NB4 (cell line): ENCODE measurements around the gene HK3.

Source experiments
- DNase-seq: peaks from one replicate; pipeline ENCODE4 v3.0.0; 2010; ENCODE audit warnings: low read depth
- H3K4me3 ChIP-seq: one replicate; pipeline ENCODE4 v1.5.1; 2011; ENCODE audit warnings: mild to moderate bottlenecking, low read depth, low read length, moderate library complexity
- MYC ChIP-seq: IDR thresholded peaks from 2 replicates; pipeline ENCODE4 v1.6.1; 2011; ENCODE audit warnings: low read depth, low read length
- POLR2A ChIP-seq: IDR thresholded peaks from 2 replicates; pipeline ENCODE4 v1.6.1; 2011; ENCODE audit warnings: mild to moderate bottlenecking; ENCODE audit not compliant: insufficient read length; ENCODE audit errors: extremely low read depth
- TF ChIP-seq, protein P1 (sequence below): IDR thresholded peaks from one replicate; pipeline ENCODE4 v1.5.1; 2012; ENCODE audit warnings: low read depth, low read length
- TF ChIP-seq, protein P2 (sequence below): IDR thresholded peaks from 2 replicates; pipeline ENCODE4 v1.6.1; 2011; ENCODE audit warnings: low read depth, low read length

The HK3 gene

DNA sequence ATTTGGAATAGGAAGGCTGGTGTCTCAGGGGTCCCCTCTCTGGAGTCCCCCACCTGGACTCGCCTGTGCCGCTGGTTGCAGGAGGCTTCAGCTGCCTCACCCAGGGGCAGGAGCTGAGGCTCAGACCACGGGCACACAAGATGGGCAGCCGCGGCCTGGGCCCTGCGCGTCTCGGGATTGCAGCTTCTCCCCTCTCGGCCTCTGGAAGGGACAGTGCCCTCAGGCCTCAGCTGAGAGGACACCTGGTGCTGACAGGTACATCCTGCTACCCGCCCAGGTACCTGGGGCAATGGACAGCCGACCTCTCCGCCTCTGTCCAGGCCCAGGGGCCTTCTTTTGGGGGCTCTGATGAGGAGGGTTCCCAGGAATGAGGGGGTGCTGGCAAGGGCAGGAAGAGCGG, 50.5 kb downstream of the HK3 start:
- TF ChIP-seq, protein P1, sequence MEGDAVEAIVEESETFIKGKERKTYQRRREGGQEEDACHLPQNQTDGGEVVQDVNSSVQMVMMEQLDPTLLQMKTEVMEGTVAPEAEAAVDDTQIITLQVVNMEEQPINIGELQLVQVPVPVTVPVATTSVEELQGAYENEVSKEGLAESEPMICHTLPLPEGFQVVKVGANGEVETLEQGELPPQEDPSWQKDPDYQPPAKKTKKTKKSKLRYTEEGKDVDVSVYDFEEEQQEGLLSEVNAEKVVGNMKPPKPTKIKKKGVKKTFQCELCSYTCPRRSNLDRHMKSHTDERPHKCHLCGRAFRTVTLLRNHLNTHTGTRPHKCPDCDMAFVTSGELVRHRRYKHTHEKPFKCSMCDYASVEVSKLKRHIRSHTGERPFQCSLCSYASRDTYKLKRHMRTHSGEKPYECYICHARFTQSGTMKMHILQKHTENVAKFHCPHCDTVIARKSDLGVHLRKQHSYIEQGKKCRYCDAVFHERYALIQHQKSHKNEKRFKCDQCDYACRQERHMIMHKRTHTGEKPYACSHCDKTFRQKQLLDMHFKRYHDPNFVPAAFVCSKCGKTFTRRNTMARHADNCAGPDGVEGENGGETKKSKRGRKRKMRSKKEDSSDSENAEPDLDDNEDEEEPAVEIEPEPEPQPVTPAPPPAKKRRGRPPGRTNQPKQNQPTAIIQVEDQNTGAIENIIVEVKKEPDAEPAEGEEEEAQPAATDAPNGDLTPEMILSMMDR = no peak
- TF ChIP-seq, protein P2, sequence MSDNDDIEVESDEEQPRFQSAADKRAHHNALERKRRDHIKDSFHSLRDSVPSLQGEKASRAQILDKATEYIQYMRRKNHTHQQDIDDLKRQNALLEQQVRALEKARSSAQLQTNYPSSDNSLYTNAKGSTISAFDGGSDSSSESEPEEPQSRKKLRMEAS = no peak
- TF ChIP-seq MYC (no peak), POLR2A (no peak)
- DNase-seq = no peak
- no peak overlapping the region for H3K4me3 ChIP-seq

DNA sequence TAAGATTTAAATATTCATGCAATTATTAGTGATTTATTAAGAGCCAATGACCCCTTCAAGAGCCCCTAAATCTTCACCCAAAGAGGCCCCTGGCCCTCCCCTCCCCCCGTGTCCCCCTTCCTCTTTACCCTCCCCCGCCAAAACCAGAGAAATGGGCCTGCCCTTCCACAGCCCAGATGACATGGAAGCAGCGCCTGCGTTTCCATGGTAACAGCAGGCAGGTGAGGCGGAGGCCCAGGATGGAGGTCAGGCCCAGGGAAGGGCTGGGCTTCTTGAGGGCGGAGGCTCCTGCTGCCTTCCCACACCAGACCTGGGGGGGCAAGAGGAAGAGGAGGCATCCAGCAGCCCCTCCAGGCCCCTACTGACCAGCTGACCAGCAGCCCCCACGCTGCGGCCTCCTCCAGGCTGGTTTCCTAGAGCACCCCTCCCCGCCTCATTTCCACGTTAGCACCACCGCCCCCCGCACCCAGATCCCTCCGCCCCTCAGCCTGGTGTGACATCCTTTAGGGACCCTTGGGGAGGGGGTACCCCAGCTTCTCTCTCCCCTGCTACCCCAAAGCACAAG, 51.3 kb downstream of the HK3 start:
- no peak for DNase-seq
- TF ChIP-seq, protein P2 = no peak
- TF ChIP-seq POLR2A = no peak
- TF ChIP-seq, protein P1 = no peak
- TF ChIP-seq MYC = no peak
- no peak overlapping the region for H3K4me3 ChIP-seq

DNA sequence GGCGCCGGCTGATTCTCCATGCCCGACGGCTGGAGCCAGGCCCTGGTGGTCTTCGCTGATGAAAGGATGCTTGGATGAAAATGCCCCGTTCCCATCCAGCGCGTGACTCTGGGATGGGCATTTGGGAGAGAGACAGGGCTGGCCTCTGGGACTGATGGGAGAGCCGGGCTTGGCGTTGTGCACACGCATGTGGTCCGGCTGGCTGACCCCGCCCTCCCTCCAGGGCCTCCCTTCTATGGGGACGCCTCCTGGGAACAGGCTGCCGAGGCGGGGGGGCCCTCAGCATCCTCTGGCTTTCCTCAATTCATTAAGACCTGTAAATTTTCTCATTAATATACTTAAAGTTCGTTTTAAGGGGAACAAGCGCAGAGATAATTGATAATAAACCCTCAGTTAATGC, 52.0 kb downstream of the HK3 start:
- DNase-seq = no peak
- TF ChIP-seq MYC (no peak), POLR2A (no peak)
- TF ChIP-seq, protein P2 = no peak
- TF ChIP-seq, protein P1 = no peak
- no peak overlapping the region for H3K4me3 ChIP-seq

DNA sequence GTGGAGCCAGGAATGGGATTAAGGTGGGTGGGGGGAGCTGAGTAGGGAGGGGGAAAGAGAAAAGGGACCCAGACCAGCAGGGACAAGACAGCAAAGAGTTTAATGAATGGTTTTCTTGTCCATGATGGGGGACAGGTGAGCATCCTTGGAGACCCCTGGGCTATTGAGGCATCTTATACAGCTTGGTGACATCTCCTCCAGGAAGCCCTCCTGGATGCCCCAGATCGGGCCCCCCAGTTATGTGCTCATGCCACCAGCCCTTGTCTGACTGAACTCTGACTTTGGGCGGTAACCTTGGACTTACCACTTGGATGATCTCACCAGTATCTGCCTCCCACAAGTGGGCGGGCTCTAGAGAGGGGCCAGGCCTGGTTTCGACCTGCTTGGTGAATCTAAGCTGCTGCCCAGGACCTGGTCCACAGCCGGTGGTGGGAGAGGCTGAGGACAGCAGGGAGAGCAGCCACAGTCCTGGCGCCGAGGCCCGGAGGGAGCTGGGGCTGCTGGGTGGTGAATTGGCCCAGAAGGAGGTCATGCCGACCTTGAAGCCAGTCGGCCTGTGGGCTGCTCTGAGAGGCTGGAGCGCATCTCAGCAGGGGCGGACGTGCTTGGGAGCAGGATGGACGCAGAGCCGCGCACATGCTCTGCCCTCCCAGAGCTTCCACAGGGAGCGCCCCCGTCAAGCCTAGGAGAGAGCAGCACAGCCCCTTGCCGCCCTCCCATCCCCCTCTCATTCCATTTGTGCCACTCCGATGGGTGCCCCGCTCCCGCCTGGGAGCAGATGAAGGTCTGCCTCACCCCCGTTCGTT, 52.6 kb downstream of the HK3 start:
- H3K4me3 ChIP-seq = no peak overlapping the region
- TF ChIP-seq, protein P1 = no peak
- no peak for TF ChIP-seq POLR2A
- DNase-seq = no peak

DNA sequence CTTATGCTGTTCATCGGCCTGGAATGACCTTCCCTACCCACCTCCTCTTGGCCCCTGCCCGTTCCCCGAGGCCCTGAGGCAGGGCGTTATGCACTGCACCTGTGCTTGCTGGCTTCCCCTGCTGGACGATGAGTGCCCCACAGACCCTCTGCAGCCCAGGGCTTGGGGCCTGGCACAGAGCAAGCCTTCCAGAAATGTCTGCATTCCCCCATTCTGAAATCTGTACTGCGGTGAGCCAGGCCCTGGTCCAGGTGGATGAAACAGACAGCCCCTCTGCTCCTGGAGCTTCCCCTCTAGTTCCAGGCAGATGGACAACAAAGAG, 53.8 kb downstream of the HK3 start:
- no peak for DNase-seq
- H3K4me3 ChIP-seq = no peak overlapping the region
- TF ChIP-seq MYC (no peak), POLR2A (no peak)
- TF ChIP-seq, protein P1 = no peak
- TF ChIP-seq, protein P2 = no peak
